ENCODE results near the gene ABCA10.

- no peak for TF ChIP-seq EP300 (IDR thresholded peaks at IDR 0.05)
- TF ChIP-seq POLR2A (IDR thresholded peaks at IDR 0.05): no peak
- TF ChIP-seq CTCF (IDR thresholded peaks at IDR 0.05): no peak
These were observed 30.4 kb downstream of the ABCA10 start for GRCh38 chr17:69198238-69198637.
